K562 (cell line): ENCODE data around the gene ACSS2.

Source experiments
- ATF2 ChIP-seq: sonication (generic); formaldehyde crosslinking; IDR thresholded peaks from 2 replicates; pipeline ENCODE4 v1.8.1; 2022; ENCODE audit warnings: missing genetic modification reagents
- BMI1 ChIP-seq: fragments of 150-350 bp; IDR thresholded peaks from 2 replicates; pipeline ENCODE4 v1.6.1; 2014; ENCODE audit warnings: low read length
- C11orf30 ChIP-seq: fragments of 450-650 bp; IDR thresholded peaks from 2 replicates; pipeline ENCODE4 v1.6.1; 2016; ENCODE audit warnings: low read depth, mild to moderate bottlenecking
- CTCF ChIP-seq, 3 experiments: IDR thresholded peaks in 2 of 3; conservative IDR thresholded peaks in 1 of 3; 2 replicates each; pipeline ENCODE4 v1.5.1; 2011 to 2012; ENCODE audit warnings: low read length in 3 of 3, mild to moderate bottlenecking in 3 of 3, control low read depth in 2 of 3, improper control_type of control experiment in 1 of 3, inconsistent platforms in 1 of 3, low read depth in 1 of 3, mixed read lengths in 1 of 3, moderate library complexity in 1 of 3; ENCODE audit not compliant: insufficient read depth in 2 of 3
- PBX2 ChIP-seq, 2 experiments: IDR thresholded peaks in 1 of 2; conservative IDR thresholded peaks in 1 of 2; 2 replicates each; pipeline ENCODE4 v1.6.1; 2016; ENCODE audit warnings: low read depth in 2 of 2, mild to moderate bottlenecking in 1 of 2, missing compliant biosample characterization in 1 of 2, missing genetic modification characterization in 1 of 2, moderate library complexity in 1 of 2
- RBBP5 ChIP-seq: fragments of 200-600 bp; sonication (generic); IDR thresholded peaks from 2 replicates; pipeline ENCODE4 v1.6.1; 2012; ENCODE audit warnings: borderline replicate concordance, mild to moderate bottlenecking, low read length, control low read depth, inconsistent platforms; ENCODE audit not compliant: insufficient read depth, poor library complexity, severe bottlenecking
- SAP30 ChIP-seq: fragments of 200-600 bp; sonication (generic); IDR thresholded peaks from 2 replicates; pipeline ENCODE4 v1.6.1; 2012; ENCODE audit warnings: borderline replicate concordance, low read depth, mild to moderate bottlenecking, moderate library complexity, low read length, control low read depth, inconsistent platforms; ENCODE audit not compliant: insufficient read depth, poor library complexity, severe bottlenecking
- TCF7L2 ChIP-seq: fragments of 150-350 bp; IDR thresholded peaks from 2 replicates; pipeline ENCODE4 v1.6.1; 2016; ENCODE audit warnings: low read depth, mild to moderate bottlenecking, low read length, moderate library complexity

GRCh38 chr20:34896086-34896621 is 19.7 kb downstream of the ACSS2 start:
- no peak for TF ChIP-seq BMI1
- no peak for TF ChIP-seq C11orf30
- no peak for TF ChIP-seq CTCF (IDR thresholded peaks at IDR 0.05 in 2 of 3, conservative IDR thresholded peaks at IDR 0.05 in 1 of 3; ENCODE audit: insufficient read depth in 2 of 3, low read depth in 1 of 3, low read length in 3 of 3)
- no peak for TF ChIP-seq SAP30
- TF ChIP-seq ATF2 (CRISPR knock-in tag): no peak
- no peak for TF ChIP-seq PBX2 (CRISPR knock-in tag; IDR thresholded peaks at IDR 0.05; ENCODE audit: low read depth)
- no peak for TF ChIP-seq PBX2 (tag; conservative IDR thresholded peaks at IDR 0.05; ENCODE audit: low read depth)
- no peak for TF ChIP-seq TCF7L2
- TF ChIP-seq RBBP5: no peak
